RKO (cell line): ENCODE measurements around the gene EGLN1.

Experiments used
- DNase-seq: peaks from one replicate; pipeline ENCODE4 v3.0.0-alpha.2; 2016; ENCODE audit warnings: low spot score

EGLN1 gene

DNA sequence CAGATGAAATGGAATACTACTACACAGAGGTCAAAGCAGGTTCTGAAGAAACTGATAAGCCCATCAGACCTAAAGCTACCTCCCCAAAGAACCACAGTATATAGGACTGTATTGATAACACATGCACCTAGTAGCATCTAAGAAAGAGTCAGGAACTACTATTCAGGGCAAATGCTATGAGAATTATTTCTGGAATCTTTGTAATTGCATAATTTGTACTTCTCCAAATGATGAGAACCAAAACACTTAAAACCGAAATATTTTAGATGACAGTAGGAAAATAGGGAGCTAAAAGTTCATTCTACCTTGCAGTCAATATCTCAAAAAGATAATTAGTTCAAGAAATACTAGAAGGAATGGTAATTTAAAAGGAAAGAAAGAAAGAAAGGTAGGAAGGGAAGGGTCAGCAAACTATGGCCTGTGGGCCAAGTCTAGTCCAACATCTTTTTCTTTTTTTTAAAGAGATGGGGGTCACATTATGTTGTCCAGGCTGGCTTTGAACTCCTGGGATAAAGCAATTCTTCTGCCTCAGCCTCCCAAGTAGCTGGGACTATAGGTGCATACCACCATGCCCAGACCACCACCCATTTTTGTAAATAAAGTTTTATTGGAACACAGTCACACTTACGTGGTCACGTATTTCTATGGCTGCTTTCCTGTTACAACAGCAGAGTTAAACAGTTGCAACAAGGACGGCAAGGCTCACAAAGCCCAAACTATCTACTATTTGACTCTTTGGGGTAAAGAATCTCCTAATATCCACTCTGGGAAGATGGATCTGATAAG, 24.0 kb downstream of the EGLN1 start:
- DNase-seq, result no peak

DNA sequence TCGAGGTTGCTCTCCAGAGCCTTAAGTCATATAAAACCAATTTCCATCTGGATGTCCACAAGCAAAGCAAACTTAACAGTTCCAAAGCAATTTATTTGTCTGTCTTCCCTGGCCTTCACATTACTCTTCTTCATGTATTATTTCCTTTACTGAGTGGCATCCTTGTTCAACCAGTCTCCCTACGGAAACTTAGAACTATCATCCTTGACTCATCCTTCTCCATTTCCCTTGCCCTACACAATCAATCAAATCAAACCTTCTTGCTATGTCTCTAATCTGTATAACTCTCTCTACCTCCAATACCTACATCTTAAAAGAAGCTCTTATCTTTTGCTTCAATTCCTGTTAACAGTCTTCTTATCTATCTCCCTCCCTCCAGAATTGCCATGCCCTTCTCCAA, 25.4 kb downstream of the EGLN1 start:
- DNase-seq, result no peak

DNA sequence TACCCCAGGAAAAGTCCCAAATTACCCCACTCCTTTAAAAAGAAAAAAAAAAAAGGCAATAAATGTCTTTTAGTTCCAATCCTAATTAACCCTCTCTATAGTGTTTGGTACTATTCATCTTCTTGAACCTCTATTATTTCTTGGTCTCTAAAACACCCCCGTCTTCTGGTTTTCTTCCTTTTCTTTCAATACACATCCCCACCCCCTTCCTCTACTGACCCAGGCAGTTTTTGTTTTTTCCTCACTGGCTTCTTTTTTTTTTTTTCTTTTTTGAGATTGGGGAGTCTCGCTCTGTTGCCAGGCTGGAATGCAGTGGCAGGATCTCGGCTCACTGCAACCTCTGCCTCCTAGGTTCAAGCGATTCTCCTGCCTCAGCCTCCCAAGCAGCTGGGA, 26.1 kb downstream of the EGLN1 start:
- DNase-seq, result no peak

DNA sequence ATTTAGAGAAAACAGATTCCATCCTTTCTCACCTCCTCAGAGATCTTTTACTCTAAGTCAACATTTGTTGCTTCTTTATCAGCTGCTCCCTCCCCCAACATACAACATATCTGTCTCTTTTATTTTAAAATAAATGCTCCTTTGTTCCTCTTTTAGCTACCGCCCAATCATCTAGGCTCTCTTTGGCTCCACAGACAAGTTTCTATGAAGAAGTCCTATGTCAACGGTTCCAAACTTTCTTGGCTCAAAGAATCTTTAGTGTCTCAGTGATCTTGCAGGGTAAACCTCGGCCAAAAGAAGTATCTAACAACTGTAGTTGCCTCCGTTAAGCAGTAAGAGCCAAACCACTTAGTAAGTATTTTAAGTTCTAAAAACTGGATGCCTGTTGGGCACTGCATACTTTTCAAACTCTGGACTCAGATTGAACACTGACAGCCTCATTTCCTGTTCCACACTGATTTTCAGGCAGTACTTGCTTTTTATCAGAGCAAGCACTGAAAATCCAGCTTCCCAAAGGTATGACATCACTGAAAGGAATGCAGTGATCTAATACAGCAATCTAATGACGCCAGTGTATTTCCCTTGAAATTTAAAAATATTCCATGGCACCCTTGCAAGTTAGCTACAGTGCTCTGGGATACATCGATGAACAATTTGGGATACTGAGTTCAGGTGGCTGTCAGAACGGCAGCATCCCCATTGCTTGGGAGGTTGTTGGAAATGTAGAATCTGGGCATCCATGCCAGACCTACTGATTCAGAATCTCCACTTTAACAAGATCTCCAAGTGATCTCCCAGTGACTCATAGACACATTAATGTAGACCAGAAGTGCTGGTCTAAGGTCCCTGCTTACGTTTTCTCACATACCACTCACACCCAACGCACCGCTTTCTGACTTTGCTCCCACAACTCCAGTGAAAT, 26.8 kb downstream of the EGLN1 start:
- DNase-seq, result peak; percentile 97

DNA sequence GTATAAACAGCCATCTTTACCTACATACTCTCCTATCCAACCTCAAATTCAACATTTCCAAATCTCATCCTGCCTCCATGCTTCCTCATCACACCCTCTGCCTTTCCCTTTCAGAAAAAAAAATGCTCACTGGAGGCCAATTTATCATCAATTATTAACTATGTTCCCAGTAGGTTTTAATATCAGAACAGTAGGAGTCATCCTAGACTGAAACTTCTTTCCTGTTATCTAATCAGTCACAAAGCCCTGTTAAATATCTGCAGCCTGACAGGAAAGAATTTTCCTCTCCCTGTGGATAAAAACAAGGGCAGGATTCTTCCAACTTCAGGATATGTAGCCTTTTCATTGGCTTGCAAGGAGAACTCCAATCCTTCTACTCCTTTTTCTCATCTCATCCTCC, 28.4 kb downstream of the EGLN1 start:
- no peak for DNase-seq

DNA sequence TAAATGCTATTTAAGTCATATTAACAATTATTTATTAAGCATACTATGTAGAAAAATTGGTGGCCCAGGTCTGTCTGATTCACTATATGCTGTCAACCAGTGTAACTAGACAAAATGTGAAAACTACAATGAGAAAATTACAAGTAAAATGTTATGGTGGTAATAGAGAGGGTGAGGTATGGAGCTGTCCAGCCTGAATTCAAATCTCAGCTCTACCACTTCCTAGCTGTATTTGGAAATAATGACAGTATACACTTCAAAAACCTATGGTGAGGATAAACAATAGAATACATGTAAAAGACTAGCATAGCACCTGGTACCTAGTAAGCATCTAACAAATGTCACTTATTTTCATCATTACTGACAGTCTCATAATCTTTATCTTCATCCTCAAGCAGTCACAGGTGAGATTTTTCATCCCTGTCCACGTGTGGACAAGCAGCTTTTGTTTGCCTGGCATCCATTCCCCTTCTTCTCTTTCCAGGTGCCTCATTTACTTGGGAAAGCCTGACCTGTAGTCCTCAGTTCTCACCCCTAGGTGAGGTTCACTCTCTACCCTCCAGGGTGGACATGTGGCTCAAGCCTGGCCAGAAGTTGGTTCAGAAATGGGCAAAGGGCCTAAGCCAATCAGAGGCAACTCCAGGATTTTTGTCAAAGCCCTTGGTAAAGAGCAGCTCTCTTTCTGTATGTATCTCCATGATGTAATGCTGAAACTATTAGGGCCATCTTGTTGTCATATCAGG, 29.5 kb downstream of the EGLN1 start:
- no peak for DNase-seq

DNA sequence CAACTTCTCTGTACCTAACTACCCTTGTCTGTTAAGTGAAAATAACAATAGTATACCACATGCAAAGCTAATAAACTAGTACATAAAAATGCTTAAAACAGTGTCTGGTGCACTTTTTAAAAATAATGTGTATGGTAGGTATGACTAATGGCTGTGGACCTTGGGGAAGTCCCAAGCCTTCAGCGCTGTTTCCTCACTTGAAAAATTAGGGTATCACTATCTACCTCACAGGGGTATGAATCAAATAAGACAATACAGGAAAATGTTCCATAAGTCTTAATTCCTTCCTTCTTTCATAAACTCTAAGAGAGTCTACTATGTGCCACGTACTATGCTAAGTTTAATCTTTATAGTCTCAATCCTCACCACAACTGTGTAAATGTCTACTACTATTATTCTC, 32.0 kb downstream of the EGLN1 start:
- no peak for DNase-seq

DNA sequence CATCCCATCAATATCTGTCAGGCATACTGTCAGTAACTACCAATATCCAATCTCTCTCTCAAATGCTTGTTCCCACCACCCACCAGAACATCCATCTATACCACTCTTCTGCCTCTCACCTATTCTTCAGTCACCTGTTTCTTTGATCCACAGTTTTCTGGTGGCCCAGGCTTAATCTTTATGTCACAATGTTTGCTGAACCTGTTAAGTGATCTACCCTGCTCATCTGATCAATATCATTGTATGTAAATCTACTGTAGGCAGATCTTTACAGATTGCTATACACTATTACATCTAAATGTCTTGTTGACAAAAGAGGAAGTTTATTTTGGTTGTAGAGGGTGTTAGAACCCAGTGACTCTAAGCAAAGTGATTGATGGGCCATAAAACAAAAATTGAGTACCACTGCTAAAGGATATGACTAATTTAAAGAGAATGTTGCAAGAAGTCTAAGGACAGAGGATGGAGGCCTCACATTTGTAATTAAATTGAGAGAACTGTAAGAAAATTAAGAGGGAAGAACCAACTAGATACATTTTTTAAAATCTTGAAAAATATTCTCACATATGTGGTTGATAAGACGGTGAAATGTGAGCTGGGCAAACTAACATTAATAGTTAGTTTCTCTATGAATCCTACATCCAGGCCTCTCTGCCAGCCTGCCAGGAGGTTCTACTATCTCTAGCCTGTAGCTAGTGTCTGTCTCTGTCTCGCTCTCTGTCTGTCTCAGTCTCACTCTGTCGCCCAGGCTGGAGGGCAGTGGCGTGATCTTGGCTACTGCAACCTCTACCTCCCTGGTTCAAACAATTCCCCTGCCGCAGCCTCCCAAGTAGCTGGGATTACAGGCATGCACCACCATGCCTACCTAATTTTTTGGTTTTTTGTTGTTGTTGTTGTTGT, 34.1 kb downstream of the EGLN1 start:
- peak; percentile 79 for DNase-seq

DNA sequence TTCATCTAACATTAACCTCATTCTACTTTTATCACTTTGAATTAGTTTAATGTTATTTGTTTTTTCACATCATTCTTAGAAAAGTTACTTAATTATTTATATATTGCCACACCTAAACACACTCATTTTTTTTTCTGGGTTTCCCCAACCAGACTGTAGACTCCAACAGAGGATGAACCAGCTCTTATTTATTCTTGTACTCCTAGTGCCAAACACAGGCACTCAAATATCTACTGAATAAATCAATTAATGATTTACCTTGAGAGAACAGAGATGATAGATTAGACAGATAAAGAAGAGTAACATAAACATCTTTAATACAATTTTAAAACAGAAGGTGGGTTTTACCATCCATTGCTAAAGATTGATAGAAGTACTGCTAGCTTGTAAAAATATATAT, 35.6 kb downstream of the EGLN1 start:
- no peak for DNase-seq

DNA sequence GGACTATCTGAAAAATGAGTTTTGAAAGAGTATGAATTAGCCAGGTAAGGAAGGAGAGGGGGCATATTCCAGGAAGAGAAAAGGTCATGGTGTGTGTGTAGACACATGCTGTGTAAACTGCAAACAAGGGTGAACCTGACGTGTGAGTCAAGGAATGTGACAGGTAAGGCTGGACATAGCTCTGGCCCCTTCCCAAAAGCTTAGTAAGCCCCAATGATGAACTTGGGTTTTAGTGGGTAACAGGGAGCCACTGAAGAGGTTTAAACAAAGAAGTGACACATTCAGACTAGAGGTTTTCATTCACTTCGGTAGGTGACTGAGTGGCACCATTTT, 36.7 kb downstream of the EGLN1 start:
- DNase-seq, result no peak

DNA sequence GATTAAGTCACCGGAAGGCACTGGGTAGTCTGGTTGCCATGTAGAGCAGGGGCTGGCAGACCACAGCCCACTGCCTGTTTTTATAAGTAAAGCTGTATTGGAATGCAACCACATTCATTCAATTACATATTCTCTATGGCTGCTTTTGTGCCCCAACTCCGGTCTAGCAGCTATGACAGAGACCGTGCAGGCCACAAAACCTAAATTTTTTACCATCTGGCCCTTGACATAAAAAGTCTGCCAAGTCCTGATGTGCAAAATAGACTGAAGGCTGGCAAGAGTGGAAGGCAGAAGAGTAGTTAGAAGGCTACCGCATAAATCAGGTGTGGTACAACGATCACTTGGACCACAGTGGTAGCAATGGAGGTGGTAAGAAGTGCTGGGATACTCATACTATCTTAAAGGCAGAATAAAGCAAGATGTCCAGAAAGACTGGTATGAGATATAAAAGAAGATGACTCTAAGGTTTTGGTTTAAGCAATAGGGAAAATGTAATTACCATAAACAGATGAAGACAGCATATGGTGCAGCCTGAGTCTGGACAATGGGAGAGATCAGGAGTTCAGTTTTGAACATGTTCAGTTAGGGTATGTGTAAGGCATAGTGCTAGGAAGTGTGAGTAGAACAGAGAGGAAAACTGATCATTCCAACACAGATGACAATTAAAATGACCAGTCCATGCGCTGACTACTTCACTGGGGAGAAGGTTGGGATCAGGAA, 37.2 kb downstream of the EGLN1 start:
- no peak for DNase-seq

DNA sequence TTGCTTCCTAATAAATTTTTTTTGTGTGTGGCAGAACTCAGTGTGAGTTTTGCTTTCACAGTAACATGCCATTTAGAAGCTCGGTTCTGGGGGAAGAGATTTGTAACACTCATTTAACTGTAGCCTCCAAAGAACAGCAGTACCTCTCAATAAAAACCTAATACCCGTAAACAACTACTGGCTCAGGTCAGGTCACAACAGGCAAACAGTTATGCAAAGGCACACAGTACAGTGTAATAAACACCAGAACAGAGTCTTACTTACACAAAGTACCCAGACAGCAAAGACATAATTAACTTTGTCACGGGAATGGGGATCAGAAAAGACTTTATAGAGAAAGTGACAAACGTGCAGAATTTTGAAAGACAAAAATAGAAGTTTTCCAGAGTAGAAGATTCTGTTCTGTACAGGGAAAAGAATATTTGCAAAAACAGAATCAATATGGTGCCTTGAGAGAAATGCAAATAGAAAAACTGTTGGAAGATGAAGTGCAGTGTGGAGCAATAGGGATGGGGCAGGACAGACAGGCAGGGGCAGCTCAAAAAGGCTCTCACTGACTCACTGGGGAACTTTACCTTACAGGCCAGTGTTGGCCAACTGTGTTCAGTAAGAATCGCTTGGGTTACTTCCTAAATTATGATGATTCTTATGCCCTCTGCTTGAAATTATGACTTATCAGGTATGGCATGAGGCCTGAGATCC, 38.8 kb downstream of the EGLN1 start:
- DNase-seq, result no peak

DNA sequence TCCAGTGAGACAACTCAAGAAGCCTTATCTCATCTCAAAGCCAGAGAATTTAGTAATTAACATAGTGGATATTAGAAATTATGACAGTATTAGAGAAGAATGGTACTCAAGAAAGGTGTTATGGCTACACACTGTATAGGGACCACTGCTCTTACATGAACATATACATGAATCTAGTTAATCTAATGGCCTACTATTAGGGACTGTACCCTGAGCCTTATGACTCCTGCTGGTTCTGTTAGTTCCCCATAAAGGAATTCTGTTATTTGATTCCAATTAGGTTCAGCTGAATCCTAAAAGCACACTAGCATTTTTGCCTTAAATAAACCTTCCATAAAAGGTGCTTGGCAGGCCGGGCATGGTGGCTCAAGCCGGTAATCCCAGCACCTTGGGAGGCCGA, 39.7 kb downstream of the EGLN1 start:
- DNase-seq, result no peak

DNA sequence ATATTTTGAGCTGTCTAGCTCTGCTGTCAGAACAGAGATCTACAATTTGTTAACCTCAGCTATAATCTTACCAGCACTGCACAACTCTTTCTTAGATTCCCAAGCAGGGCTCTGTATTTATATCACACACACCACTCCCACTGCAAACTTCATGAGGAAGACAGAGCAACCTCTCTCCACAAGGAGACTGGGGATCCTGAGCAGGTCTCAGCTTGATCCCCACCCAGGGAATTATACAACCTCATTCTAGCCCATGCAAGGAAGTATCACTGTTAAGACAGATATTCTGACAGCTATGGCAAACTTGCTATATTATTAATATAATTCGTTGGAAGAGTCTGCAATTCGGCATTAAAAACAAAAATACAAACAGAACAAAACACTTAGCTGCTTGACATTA, 40.4 kb downstream of the EGLN1 start:
- no peak for DNase-seq

DNA sequence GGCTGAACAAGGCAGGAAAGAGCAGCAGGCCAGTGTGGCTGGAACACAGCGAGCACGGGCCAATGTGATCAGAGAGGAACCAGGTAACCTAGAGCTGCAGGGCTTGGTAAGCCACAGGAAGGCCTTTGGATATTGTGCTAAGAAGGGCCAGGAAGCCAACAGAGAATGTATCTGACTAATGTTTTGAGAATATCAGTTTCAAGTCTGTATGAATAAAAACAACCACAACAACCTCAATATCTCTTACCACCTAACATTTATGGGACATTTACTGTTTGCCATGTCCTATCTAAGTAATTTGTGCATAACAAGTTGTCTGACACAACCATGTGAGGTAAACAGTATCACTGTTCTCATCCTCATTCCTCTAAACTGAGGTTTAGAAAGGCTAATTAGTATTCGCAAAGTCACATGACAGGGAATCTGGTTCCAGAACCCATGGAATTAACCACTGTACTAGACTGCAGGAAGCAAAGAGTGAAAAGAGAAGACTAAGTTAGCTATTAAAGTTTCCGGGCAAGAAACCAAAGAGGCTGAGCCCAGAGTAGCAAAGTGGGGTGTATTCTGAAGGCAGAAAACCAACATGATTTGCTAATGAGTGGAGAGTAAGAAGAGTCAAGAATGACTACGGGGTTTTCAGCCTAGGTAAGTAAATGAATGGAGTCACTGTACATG, 45.1 kb downstream of the EGLN1 start:
- no peak for DNase-seq

DNA sequence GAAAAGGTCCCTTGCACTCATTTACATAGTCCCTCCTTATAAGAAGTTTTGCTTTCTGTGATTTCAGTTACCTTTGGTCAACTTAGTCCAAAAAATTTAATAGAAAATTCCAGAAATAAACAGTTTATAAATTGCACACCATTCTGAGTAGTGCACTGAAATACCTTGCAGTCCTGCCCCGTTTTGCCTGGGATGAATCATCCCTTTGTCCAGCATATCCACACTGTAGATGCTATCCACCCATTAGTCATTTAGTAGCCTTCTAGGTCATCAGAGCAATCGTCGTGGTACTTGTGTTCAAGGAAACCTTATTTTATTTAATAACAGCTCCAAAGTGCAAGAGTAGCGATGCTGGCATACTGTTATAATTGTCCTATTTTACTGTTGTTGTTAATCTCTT, 46.0 kb downstream of the EGLN1 start:
- DNase-seq, result peak; percentile 41

DNA sequence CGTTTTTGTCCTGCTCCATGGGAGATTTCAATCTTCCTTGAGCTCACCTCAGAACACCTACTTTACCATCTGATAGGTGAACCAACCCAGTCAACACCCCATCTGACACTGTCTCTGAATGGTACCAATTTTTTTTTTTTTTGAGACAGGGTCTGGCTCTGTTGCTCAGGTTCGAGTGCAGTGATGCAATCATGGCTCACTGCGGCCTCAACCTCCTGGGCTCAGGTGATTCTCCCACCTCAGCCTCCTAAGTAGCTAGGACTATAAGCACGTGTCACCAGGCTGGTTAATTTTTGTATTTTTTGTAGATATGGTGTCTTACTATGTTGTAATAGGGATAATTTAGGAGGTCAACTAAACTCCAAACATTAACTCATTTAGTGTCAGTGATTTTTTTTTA, 47.7 kb downstream of the EGLN1 start:
- no peak for DNase-seq

DNA sequence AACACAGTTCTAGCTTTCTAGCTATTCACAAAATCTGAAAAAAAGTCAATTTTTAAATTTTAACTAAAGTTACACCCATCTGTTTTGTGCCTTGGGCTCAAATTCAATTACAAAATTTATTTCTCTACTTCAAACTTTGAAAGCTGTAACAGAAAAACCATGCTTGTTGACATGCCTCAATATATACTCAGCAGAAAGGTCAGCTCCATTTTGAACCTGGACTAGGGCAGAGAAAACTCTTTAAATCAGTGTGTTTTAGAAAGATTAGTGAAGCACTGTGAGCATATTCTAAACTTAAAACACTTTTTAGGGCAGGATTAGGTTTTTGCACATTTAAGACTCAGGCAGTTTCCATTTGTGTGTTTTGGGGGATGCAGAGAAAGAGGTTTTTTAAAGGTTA, 49.6 kb downstream of the EGLN1 start:
- no peak for DNase-seq

DNA sequence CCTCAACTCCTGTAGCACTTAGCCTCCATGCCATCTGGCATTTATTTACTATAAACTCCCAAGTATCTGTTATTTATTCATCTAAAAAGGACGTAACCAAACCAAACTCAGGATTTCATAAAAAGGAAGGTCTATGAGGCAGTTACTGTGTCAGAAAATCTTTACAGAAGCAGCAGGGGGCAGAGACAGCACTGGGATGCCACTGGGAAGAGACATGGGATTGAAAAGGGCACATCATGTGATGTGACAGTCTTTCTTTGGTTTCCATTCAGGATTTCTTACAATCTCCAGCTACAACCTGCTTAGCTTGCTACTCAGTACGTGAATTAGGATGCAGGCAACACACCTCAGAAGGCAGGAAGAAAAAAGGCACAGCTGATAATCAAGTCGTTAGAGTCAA, 52.8 kb downstream of the EGLN1 start:
- DNase-seq, result no peak

DNA sequence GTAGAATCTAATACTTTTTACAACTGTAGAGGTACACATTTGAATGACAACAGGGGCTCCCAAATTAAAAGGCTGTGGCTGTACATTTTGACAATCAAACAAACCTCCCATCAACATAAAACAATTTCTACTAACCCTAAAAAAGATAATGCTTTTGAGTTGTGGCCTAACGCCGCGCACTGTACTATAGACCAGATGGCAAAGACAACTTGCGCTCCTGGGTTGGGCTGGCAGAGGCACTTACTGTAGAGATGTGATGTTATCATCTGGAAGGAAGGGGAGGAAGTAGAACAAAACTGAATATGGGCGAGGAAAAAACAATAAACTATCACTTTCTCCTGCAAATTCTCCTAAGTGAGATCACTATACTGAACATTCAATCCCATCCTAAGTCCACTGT, 57.9 kb downstream of the EGLN1 start:
- no peak for DNase-seq
